AG04449 (cell line): ENCODE measurements around the gene KIF12.

Experiments used
- CTCF ChIA-PET: fragments of 350-600 bp; formaldehyde crosslinking; extraction: SDS; loops from one replicate; lab custom pipeline; 2021; ENCODE audit warnings: antibody characterized with exemption; lab: Yijun Ruan, JAX
- POLR2A ChIA-PET: fragments of 400-600, 350-600 bp; formaldehyde crosslinking; extraction: SDS; loops from one replicate; lab custom pipeline; 2020; ENCODE audit warnings: antibody characterized with exemption, inconsistent platforms; lab: Yijun Ruan, JAX
- DNase-seq: peaks from one replicate; pipeline ENCODE4 v3.0.0-alpha.2; 2010; ENCODE audit warnings: low read depth, low spot score
- H3K4me3 ChIP-seq: 2 replicates; pipeline ENCODE4 v1.5.1; 2011; ENCODE audit warnings: low read depth, mild to moderate bottlenecking, control low read depth, low read length
- TF ChIP-seq, protein P1 (sequence below): IDR thresholded peaks from one replicate; pipeline ENCODE4 v1.5.1; 2011; ENCODE audit warnings: mild to moderate bottlenecking, moderate library complexity, low read length, control low read depth, inconsistent platforms; ENCODE audit not compliant: insufficient read depth; ENCODE audit errors: missing control alignments

KIF12 gene

DNA sequence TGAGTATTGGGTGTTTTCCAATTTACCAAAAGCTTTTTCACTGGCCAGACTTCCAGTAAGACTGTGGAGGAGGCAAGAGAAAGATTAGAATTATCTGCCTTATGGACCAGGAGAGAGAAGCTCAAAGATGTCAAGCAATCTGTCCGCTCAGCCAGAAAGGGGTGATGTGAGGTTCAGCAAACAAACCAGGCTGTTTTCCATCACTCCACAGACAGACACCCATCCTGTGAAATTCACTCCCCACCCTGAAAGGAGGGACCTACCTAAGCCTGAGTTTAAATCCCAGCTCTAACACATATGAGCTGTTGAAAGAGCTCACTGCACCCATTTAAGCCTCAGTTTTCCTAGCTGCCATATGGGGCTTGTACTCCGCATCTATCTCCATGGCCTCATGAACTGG, 41.3 kb upstream of the KIF12 start:
- CTCF ChIA-PET = interaction anchor here (0.9 to 7.1 kb wide), 9 partner anchors 9 to 164 kb away, joined by 3 to 122 read pairs (median 4); partner anchors contain the start of gene COL27A1
- TF ChIP-seq, protein P1, sequence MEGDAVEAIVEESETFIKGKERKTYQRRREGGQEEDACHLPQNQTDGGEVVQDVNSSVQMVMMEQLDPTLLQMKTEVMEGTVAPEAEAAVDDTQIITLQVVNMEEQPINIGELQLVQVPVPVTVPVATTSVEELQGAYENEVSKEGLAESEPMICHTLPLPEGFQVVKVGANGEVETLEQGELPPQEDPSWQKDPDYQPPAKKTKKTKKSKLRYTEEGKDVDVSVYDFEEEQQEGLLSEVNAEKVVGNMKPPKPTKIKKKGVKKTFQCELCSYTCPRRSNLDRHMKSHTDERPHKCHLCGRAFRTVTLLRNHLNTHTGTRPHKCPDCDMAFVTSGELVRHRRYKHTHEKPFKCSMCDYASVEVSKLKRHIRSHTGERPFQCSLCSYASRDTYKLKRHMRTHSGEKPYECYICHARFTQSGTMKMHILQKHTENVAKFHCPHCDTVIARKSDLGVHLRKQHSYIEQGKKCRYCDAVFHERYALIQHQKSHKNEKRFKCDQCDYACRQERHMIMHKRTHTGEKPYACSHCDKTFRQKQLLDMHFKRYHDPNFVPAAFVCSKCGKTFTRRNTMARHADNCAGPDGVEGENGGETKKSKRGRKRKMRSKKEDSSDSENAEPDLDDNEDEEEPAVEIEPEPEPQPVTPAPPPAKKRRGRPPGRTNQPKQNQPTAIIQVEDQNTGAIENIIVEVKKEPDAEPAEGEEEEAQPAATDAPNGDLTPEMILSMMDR = no peak

DNA sequence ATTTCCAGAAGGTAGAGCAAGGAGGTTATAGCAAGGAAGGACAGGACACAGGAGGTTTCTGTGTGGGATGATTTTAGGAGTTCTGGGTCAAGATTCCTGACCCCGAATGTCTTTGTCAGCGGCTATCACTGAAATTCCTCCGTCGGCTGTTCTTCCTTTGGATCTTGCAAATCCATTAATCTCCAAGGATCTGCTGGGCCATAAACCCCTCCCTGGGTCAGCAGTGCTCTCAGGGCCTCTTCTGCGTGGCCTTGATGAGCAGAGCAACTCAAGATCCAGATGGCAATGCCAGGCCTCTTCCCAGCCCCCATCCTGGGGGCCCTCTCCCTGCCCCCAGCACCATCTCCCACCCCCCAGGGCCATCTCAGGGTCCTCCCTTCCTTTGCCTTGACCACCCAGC, 40.0 kb upstream of the KIF12 start:
- TF ChIP-seq, protein P1 = no peak
- no peak for DNase-seq
- CTCF ChIA-PET = interaction anchor here (0.8 to 7.1 kb wide), 4 partner anchors 16 to 166 kb away, joined by 4 to 122 read pairs (median 18); partner anchors contain the start of gene COL27A1
- POLR2A ChIA-PET = no interaction called here
- H3K4me3 ChIP-seq = no peak overlapping the region

More for the DNA sequence above, 41.3 kb upstream of the KIF12 start:
- no peak overlapping the region for H3K4me3 ChIP-seq
- no peak for DNase-seq
- POLR2A ChIA-PET = interaction anchor here (1.4 kb wide), 1 partner anchor 15 kb away, joined by 4 read pairs; the partner anchor contains the start of gene COL27A1

DNA sequence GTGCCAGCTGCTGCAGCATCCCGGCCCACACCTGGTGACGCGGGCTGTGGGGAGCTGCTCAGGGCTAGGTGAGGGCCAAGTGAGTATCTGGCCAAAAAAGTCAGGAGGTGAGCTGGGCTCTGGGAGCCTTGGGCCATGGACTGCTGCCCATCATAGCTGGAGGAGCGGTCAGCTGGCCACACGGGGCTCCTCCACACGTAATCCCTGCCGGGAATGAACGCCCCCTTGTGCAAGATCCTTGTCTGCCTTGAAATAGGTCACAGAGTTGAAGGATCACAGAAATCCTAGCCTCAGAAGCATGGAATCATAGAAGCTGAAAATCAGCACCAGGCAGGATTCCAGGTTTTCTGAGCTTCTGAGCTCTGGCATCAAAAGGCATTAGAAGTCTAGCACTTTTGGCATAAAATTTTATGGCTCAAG, 39.5 kb upstream of the KIF12 start:
- no peak overlapping the region for H3K4me3 ChIP-seq
- TF ChIP-seq, protein P1 = no peak
- ChIA-PET CTCF (interaction anchor here (0.8 to 1.8 kb wide), 4 partner anchors 17 to 167 kb away, joined by 3 to 7 read pairs (median 4); partner anchors contain the start of gene COL27A1), POLR2A (no interaction called here)
- no peak for DNase-seq

DNA sequence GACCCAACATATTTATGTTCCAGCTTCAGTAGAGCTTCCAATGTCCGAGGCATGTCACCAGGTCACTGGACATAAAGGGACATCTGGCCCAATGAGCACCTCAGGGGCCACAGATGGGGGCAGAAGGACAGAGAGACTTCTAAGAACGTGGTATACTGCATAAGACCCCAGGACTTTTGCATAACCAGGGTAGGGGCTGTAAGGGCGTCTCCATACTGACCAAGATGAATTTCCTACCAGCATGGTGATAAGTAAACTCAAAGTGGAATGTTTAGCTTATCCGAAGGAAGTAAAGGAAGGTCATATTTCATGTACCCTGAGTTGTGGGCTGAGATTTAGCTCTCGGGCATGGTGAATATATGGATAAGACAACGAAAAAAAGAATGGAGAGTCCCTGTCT, 38.7 kb upstream of the KIF12 start:
- H3K4me3 ChIP-seq = no peak overlapping the region
- TF ChIP-seq, protein P1 = no peak
- CTCF ChIA-PET = interaction anchor here (1.0 to 1.8 kb wide), 3 partner anchors 17 to 55 kb away, joined by 3 to 7 read pairs (median 4); partner anchors contain the start of gene COL27A1
- no peak for DNase-seq
- POLR2A ChIA-PET = no interaction called here

DNA sequence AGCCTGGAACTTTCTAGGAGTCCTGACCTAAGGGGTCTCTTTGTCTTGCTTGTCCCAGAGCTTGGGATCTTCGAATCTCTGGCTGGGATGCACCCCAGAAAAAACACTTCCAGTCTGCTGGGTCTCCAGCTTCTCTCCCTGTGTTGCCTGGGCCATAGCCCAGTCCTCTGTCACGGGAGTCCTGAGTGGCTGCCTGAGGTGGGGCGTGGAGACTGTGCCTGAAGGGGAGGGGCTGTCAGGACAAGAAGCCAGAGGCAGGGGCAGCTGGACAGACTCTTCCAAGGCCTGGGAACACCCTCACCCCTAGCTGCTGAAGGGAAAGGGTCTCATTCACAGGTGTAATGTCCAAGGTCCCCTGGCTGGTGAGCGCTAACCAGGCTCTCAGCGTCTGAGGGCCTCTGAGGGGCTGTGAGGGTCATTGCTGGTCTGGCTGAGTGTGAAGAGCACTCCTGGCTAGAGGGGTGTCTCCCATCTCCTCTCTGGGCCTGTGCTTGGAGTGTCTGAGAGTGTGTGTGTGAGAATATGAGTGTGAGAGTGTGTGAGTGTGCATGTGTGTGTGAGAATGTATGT, 35.8 kb upstream of the KIF12 start:
- POLR2A ChIA-PET = interaction anchor here (1.1 kb wide), 1 partner anchor 21 kb away, joined by 3 read pairs; the partner anchor contains the start of gene COL27A1
- CTCF ChIA-PET = interaction anchor here (0.9 to 1.5 kb wide), 4 partner anchors 20 to 53 kb away, joined by 3 to 5 read pairs (median 4); no protein-coding TSS in a partner anchor
- TF ChIP-seq, protein P1 = no peak
- no peak for DNase-seq
- H3K4me3 ChIP-seq = no peak overlapping the region

DNA sequence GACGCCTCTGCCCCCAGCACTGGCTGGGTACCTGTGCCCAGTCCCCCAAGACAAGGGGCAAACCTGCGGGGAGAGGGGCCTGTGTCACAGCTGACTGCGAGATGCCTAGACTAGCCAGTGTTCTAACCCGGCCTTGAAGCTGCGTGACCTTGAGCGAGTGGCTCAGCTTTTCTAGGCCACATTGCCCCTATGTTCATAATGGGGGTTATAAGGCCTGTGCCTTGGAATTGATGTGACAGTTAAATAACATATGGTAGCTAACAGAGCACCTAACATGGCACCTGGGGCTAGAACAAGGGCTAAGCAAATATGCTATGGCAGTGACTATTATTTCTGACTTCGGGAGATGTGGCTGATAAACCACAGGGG, 33.4 kb upstream of the KIF12 start:
- ChIA-PET POLR2A (no interaction called here), CTCF (interaction anchor here (1.4 to 2.5 kb wide), 4 partner anchors 18 to 159 kb away, joined by 5 to 8 read pairs (median 6); partner anchors contain the start of gene COL27A1)
- no peak for DNase-seq
- TF ChIP-seq, protein P1 = no peak
- no peak overlapping the region for H3K4me3 ChIP-seq
